HG02973 (cell line): ENCODE data around the gene CIROP.

Source experiments
- ATAC-seq: cut with Tn5 transposase; IDR thresholded peaks from one replicate; pipeline ENCODE4 v1.9.1; 2021; ENCODE audit warnings: moderate library complexity; ENCODE audit not compliant: unreplicated experiment

Gene CIROP

DNA sequence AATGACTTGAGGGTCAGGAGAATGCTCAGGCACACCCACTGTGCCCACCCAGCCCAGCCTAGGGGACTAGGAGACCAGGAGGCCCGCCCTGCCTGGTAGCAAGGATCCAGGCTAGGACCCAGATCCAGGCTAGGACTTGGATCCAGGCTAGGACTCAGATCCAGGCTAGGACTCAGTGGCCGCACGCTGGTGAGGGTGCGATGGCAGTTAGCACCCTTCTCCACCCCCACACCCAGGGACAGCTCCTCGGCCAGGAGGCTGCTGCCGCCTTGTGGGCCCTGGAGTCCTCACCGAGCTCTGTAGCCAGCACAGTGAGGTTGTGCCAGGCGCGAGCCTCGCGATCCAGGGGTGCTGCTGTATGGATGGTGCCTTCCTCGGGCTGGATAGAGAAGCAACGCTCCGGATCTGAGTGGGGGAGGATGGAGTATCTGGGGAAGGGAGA, 52.6 kb downstream of the CIROP start:
- ATAC-seq = no peak

GRCh38 chr14:23051141-23052057, 53.4 kb downstream of the CIROP start:
- ATAC-seq = no peak
